Effector CD8-positive, alpha-beta T cell (primary cell): ENCODE measurements around the gene SLC22A7.

Source experiments
- DNase-seq: peaks from one replicate; lab custom pipeline; 2025; lab: John Stamatoyannopoulos, UW

Gene SLC22A7

DNA sequence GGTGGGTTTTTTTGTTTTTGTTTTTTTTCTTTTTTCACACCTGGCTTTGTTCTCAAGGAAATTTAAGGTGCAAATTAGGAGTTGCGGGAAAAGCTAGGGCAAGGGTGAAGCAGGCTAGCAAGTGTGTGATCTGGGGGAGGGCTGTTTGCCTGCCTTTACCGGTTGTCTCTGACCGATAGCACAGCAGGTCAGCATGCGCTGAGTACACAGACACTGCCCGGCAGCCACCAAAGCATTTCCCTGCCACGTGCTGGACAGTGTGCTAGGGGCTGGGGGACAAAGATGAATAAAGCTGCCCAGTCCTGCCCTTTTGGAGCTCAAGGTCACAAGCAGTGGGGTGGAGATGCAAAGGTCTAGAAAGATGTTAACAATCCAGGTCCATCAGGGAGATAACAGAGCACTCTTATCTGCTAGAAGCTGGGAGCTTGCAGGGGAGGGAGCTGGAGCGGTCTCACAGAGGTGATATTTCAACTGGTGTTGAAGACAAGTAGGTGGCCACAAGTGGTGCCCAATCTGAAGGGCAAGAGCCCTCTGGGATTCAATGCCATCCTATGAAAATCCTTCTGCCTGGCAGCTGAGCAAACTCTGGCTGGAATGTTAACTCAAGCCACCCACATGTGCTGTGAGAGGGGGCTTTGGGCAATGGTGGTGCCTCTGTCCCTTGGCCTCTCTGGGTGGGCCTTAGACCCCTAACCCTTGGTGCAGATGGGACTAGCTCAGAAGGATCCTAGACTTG is 30.3 kb upstream of the SLC22A7 start:
- DNase-seq, result no peak

DNA sequence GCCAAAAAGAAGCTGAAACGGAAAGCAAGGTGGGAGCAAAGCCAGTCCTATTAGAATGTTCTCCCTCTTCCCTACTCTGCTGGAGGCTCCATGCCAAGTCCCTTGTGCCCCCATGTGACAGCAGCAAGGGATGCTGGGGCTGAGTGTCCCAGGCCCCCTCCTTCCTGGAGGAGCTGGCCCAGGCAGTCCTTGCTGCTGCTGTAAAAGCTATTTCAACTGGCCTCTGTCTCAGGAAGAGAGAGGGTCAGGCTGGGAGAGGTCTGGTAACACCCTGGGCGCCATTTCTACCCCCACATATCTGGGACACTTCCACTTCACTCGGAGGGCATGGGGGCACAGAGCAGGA is 29.7 kb upstream of the SLC22A7 start:
- no peak for DNase-seq

DNA sequence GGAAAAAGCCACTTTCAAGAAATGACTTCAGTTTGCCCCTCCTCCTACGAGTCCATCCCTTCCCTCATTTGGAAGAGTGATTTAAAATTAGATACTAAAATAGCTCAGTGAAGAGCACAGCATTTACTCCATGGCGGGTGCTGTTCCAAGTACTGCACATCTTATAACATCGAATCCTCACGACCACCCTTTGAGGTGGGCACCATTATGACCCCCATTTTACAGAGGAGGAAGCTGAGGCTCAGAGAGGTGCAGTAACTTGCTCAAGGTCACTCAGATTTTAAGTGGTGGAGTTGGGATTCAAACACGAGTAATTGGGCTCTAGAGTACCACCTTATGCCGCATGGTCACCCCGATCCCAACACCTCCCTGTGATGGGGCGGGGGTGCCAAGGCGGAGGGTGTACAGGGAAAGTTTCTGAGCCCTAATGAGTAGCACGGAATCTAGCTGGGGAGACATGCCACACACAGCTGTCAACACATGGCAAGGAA is 29.2 kb upstream of the SLC22A7 start:
- DNase-seq, result no peak

DNA sequence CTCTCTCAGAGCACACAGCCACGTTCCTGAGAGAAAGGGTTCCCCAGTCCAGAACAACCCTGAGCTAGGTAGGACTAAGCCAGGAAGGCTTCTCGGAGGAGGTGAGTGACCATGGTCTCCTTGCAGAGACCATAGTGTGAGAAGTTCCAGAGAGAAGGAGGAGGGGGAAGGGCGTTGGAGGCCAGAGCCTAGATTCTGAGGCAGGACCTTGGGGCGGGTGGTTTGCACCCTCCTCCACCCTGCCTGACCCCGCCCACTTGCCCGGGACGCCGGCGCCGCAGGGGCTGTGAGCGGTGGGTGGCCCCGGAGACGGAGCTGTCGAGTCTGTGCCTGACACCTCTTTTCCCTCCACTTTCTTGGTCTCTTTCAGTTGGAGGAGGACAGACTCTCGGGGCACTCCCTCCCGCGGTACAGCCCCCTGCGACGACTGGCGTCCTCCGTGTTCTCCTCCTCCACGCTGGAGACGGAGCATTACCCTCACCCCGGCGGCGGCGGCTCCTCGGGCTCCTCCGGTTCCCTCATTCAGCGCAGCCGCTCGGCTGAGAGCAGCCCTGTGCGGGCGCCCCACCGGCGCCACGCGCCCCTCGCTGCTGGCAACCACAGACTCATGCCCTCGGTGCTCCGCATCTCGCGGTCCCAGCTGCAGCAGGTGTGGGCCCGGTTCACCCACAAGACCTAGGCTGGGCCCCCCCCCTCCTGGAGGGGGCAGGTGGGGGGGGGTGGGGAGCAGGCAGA is 28.6 kb upstream of the SLC22A7 start:
- peak; percentile 20 for DNase-seq

DNA sequence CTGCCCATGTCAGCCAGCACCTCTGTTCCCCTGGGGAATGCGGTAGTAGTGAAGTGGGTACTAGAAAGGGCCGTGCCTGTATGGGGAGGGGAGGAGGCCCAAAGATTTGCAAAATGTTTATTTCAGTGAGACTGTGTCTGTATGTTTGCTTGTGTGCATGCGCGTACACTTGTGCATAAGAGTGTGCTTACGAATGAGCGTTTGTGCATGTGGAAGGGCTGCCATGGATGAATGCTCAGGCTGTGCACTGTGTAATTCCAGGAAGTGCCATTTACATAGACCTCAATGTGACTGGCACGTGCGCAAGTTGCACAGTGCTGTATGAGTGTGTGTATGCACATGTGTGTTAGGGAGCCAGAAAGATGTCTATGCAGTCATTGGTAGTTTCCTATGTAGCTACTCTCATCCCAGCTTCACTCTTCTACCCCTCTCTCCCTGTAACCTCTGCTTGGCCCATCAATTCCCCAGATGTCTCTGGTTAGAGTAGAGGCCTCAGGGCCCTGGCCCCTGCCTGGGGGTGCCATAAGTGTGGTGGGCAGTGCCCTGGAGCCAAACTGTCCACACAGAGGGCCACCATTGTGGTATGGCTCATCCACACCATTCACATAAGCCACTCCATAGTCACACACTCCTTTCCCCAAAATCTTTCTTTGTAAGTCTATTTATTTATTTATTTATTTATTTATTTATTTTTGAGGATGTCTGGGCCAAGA is 26.8 kb upstream of the SLC22A7 start:
- no peak for DNase-seq

DNA sequence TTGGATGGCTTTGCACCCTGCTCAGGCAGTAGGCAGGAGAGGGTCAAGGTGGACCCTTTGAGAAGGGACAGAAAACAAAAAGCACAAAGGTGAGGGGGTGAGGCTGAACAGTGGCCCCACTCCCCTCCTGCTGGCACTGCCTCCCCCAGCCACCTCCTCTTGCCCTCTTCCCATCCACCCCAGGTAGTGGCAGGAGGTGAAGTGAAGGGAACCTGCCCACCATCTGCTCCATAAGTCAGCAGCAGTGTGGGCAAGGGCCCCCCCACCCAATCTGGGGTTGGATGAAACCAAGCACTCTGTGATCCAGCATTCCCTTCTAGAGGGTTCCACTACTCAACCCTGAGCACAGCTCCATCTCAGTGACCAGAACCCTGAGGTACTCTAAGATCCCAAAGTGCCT is 26.1 kb upstream of the SLC22A7 start:
- DNase-seq, result no peak

DNA sequence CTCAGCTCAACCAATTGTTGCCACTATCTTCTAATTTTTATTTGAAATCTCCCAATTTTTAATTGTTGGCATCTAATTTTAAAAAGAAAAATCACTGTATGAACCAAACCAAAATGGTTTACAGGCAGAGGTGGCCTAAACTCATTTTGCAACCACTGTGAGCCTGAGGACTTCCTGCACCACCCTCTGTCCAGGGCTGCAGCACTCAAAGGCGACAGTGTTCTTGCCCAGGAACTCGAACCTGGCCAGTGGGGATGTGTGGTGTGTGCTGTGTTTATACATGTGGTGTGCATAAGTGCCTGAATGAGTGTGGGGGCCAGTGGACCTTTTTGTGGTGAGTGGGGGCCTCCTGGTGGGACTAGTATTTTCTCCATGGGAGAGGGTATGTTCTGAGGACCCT is 24.4 kb upstream of the SLC22A7 start:
- no peak for DNase-seq

DNA sequence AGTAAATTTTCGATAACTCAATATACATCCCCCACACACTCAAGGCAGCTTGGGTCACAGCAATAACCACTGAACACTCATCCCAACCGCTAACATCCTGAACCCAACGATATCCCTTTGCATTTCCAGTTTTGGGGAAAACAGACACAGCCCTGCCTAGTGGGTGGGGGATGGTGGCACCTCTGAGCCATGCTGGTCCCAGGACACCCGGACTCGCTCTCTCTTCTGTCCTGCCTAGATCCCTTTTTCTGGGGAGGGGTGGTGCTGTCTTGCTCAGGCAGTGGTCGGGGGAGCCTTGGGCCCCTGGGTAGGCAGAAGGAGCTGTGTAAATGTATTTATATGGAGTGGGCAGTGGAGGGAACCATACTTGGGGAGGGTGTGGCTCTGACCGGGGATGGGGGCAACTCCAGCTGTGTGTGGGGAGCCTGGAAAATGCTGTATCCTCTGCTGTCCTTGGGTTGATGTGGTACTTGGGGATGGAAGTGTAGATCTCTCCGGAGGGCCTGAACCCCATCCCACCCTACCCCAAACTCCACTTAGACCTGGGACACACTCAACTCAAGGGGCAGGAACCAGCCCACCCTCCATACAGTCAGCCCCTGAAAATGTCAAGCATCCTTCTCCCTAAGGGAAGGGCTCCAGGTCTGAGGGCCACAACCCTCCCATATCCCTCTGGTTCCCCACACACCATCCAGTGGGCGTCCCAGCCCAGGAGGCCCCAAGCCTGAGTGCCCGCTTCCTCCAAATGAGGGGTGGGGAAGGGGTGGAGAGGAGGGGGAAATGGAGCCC is 23.7 kb upstream of the SLC22A7 start:
- no peak for DNase-seq

DNA sequence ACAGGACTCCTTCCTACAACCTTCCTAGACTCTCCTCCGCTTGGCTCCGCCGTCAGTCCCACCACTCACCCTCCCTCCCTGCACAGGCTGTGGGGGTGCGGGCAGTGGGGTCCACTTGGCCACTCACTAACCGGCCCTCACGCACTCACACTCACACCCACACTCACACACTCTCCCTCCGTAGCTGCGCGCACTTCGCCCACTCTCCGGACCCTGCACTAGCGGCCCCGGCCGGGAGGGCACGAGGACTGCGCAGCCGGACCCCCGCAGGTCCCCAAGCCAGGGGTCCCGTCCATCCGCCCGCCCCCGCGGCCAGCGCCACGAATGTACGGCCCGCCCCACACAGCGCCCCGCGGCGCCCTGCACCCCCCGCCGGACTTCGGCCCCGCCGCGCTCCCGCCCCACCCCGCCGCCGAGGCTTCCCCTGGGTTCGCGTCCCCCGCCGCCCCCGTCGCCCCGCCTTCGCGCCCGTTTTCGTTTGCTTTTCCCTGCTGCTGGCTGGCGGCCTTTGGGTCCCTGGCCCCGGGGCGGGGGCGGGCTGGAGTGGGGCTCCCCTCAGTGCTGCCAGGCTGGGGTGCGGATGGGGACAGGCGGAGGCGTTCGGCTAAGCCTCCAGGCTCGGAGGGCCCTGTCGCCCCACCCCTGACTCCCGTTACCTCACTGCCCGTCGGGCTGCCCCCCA is 23.0 kb upstream of the SLC22A7 start:
- peak; percentile 9 for DNase-seq

DNA sequence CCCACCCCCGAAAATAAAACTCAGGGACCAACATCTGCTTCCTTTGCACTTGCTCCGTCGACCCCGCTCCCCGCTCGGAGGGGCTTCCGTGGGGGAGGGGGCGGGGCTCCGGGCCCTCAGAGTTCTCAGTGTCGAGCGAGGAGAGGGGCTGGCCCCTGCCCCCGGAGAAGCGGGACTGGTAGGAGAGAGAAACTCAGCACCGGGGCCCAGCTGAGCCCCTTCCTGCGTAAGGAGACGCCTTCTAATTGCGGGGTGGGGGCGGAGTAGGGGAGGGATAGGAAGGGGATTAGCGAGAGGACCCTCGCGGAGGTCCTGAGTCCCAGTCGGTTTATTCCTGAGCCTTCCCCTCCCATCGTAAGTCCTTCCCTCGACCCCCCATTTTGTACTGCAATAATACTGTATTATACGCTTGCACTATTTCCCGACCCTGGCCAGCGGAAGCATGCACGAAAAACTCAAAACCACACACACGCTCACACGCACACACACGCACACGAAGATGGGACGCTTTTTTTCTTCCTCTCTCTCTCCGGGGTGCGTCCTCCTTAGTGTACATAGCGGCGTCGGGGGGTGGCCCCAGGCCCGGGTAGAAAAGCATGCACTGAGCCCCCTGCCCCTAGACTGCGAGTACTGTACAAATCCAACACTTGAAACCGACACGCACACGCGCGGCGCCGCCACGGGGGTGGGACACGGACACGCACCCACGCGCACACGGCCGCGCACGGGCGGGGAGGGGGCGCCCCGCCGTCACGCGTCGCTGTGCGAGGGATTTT is 22.1 kb upstream of the SLC22A7 start:
- DNase-seq, result peak; percentile 3

DNA sequence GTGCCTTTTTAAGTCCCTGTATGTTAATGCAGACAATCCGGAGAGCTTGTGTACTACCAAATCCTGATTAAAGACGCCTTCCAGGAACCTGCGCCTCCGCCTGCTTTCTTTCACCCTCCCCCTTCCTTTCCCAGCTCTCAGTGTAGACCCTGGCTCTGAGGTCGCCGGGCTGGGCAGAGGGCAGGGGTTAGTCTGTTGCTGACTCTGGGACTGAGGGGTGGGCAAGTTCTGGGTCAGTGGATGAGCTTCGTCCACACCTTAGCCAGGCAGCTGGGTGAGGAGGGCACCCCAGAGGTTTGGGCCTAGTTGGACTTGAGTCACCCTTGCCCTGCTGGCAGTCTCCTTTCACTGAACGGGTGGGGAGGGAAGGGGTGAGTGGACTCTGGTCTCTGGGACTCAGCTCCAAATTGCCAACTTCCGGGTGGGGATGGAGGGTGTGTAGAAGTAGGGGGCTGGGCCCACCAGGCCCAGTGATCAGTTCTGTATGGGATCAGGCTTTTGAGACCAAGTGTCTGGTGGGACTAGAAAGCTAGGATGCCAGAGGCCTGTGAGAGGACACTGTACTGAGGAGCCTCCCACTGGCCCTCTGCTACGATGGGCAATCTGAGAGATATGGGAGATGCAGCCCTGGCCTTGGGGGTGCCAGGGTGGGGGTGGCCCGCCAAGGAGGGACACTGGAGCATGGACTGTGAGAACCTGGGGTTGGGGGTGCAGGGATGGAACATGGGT is 21.3 kb upstream of the SLC22A7 start:
- DNase-seq, result no peak

DNA sequence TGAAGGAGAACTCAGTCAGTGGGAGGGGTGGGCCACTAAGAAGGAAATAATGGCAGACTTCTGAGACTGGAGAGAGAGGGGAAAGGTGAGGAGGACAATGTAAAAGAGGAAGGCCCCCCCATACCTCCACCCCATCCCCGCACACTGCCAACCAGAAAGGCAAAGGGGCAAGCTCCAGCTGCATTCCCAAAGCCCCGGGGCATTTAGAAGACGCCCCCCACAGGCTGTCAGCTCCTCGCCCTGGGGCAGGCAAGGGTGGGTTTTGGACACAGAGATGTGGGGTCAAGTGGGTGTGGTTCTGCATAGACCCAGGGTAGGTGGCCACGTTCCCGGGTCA is 20.8 kb upstream of the SLC22A7 start:
- DNase-seq, result no peak

DNA sequence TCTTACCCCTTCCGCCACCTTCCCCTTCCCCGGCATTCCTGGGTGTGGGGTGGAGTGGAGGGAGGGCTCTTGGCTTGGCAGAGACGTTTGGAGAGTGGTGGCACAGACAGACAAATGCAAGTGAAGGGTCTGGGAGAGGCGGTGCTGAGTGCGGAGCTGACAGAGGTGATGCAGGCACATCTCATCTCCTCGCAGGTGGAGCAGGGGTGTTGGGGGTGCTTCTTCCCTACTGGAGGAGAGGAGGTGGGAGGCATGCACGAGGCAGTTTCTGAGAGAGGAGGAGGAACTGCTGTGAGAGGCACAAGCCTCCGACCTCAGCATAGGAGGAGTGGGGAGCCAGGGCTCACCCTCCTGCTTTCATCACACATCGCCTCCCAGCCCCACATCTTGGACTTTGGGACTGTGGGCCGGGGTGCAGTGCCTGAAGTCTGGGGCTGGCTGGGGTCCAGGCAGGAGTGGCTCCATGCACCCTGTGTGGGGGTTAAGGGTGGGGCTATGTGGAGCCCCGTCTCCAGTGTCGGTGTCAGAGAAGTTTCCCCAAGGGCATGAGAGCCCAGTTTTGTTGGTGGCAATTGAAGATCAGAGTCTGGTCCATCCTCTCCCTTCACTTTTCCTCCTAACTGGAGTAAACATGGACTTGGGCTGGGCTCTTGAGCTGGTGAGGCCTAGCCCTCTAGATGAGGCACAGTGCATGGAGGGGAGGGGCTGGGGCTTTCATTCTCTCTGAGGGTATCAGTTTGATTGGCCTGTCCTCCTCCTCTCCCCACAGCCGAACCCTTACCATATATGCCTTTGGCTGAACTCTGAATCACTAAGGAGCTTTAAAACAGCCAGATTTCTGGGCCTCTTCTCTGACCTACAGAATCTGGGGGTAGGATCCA is 20.2 kb upstream of the SLC22A7 start:
- DNase-seq, result no peak

DNA sequence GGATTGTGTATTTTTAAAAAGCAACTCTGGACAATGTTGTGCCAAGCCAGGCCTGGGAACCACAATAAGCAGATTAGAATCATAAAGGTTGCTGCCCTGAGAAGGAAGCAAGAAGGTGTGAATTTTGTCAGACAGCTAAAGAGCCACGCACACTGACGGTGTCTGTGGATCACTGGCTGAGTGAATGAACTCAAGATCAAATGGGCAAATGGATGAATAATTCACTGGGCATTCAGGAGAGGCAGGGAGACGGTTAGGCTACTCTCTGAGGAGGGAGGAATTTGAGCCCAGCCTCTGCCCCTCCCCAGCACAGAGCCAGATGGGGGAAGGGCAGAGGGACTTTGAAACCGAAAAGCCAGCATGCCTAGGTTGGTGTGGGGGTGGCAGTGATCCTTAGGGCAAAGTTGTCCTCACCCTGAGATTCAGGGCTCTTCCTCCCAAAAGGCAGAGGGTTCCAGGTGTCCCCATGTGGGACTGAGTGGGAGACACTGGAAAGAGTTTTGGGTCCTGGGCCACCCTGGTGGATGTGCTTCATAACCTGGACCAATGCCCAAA is 19.5 kb upstream of the SLC22A7 start:
- no peak for DNase-seq

DNA sequence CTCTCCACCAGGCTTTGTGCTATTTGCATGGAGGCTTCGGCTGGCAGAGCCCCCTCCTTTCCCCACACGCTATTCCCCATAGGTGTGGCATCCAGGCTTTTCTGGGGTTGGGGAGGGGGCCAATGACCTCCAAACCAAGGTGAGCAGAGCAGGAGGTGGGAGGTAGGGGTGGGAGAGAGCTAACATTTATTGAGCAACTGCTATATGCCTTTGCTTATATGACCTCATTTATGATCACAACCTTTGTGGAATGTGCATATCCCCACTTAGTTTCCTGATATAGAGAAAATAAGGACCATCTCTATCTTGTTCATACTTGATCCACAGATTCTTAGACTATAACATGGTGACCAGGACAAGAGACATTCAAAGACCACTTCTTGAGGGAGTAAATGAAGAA is 17.8 kb upstream of the SLC22A7 start:
- DNase-seq, result no peak

DNA sequence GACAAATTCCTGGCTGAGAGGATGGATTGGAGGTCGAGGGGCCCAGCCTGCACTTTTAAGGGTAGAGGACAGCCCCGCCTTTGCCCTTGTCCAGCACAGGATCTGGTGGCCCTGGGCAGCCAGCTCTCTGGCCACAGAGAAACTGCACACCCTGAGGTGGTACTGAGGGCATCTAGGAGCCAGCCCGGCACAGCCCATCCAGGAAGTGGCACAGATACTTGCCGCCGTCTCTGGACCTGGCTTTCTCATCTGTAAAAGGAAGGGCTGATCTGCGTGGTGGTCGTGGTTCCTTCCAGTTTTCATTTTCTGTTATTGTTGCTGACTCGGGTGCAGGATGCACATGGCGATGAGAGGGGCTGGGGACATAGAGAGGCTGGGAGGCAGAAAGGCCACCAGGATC is 16.0 kb upstream of the SLC22A7 start:
- DNase-seq, result no peak

DNA sequence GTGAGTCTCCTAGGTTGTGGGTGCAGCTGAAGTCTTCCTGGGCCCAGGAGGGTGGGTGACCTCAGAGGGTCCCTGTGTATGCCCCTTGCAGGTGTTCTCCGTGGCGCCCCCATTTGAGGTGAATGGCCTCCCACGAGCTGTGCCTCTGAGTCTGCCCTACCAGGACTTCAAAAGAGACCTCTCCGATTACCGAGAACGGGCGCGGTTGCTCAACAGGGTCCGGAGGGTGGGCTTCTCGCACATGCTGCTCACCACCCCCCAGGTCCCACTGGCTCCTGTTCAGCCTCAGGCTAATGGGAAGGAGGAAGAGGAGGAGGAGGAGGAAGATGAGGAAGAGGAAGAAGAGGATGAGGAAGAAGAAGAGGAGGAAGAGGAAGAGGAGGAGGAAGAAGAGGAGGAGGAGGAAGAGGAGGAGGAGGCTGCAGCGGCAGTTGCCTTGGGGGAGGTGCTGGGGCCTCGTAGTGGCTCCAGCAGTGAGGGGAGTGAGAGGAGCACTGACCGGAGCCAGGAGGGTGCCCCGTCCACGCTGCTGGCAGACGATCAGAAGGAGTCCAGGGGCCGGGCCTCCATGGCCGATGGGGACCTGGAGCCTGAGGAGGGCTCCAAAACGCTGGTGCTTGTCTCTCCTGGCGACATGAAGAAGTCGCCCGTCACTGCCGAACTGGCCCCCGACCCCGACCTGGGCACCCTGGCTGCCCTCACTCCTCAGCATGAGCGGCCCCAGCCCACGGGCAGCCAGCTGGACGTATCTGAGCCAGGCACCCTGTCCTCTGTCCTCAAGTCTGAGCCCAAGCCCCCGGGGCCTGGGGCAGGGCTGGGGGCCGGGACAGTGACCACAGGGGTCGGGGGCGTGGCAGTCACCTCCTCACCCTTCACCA is 15.2 kb upstream of the SLC22A7 start:
- no peak for DNase-seq

DNA sequence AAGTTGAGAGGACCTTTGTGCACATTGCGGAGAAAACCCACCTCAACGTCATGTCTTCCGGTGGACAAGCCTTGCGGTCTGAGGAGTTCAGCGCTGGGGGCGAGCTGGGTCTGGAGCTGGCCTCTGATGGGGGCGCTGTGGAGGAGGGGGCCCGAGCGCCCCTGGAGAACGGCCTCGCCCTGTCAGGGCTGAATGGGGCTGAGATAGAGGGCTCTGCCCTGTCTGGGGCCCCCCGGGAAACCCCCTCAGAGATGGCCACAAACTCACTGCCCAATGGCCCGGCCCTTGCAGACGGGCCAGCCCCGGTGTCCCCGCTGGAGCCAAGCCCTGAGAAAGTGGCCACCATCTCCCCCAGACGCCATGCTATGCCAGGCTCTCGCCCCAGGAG is 14.6 kb upstream of the SLC22A7 start:
- no peak for DNase-seq
